ENCODE measurements around the gene SF3B6.

SF3B6 gene

GRCh38 chr2:24018241-24018640, 57.9 kb downstream of the SF3B6 start:
- DNase-seq (ENCODE audit: low read depth) = no peak

GRCh38 chr2:24017711-24018110, 58.4 kb downstream of the SF3B6 start:
- no peak for DNase-seq (ENCODE audit: low read depth)

Measured in HS-5 (cell line).